Measurements from ENCODE around the gene KNSTRN. TPM values are rescaled to one million over a fixed set of nuclear protein-coding genes. Genes with fewer than 3 reads are reported as not detected.
A peak's percentile ranks its signal among the peaks of the same experiment; 100 is the strongest.

Gene KNSTRN
- total and polyA plus RNA-seq, 2 of the 13 experiments (the other 11 are each of a cell fraction or from before 2014, with no cell fraction given) = 20.3 to 62.3 TPM

- TF ChIP-seq ZXDC (CRISPR knock-in tag; IDR thresholded peaks at IDR 0.05) (peak; percentile 70; the same call in 1 of the 2 replicates), ZNF83 (CRISPR knock-in tag; IDR thresholded peaks at IDR 0.05; ENCODE audit: borderline replicate concordance) (peak; percentile 84), REPIN1 (CRISPR knock-in tag; IDR thresholded peaks at IDR 0.05; ENCODE audit: borderline replicate concordance, low read depth) (peak; percentile 79; the same call in 1 of the 2 replicates), TAF1 (CRISPR knock-in tag; IDR thresholded peaks at IDR 0.05) (peak; percentile 34; the same call in 1 of the 2 replicates), ZNF343 (CRISPR knock-in tag; IDR thresholded peaks at IDR 0.05) (peak; percentile 70; the same call in 1 of the 2 replicates), HOXA3 (CRISPR knock-in tag; IDR thresholded peaks at IDR 0.05) (peak; percentile 87), ZNF431 (CRISPR knock-in tag; IDR thresholded peaks at IDR 0.05; ENCODE audit: borderline replicate concordance, low read depth) (peak; percentile 64; the same call in 1 of the 2 replicates), FOSL1 (CRISPR knock-in tag; IDR thresholded peaks at IDR 0.05; ENCODE audit: borderline replicate concordance) (peak; percentile 67), ZNF629 (CRISPR knock-in tag; conservative IDR thresholded peaks at IDR 0.05) (peak; percentile 51; the same call in 1 of the 2 replicates), RFX3 (CRISPR knock-in tag; IDR thresholded peaks at IDR 0.05) (no peak), ZNF772 (CRISPR knock-in tag; IDR thresholded peaks at IDR 0.05) (peak; percentile 93), ZNF382 (CRISPR knock-in tag; IDR thresholded peaks at IDR 0.05; ENCODE audit: borderline replicate concordance) (no peak), PAXIP1 (CRISPR knock-in tag; conservative IDR thresholded peaks at IDR 0.05) (no peak), ZNF143 (CRISPR knock-in tag; IDR thresholded peaks at IDR 0.05) (peak; percentile 42; the same call in 1 of the 2 replicates), NFKBIZ (CRISPR knock-in tag; IDR thresholded peaks at IDR 0.05) (peak; percentile 89; the same call in 1 of the 2 replicates), FOXO1 (CRISPR knock-in tag; IDR thresholded peaks at IDR 0.05) (peak; percentile 55; the same call in 1 of the 2 replicates), ZNF335 (CRISPR knock-in tag; IDR thresholded peaks at IDR 0.05) (peak; percentile 70; the same call in 1 of the 2 replicates), FOSL2 (CRISPR knock-in tag; IDR thresholded peaks at IDR 0.05) (peak; percentile 44), E2F1 (CRISPR knock-in tag; IDR thresholded peaks at IDR 0.05) (peak; percentile 85), SRF (IDR thresholded peaks at IDR 0.05; ENCODE audit: low read depth, low read length) (0 out of 2 replicates have a peak, but pooled peaks have one; percentile 15), CCDC6 (CRISPR knock-in tag; IDR thresholded peaks at IDR 0.05) (peak; percentile 93; the same call in 1 of the 2 replicates), ZBTB20 (CRISPR knock-in tag; IDR thresholded peaks at IDR 0.05; ENCODE audit: borderline replicate concordance, low read depth) (peak; percentile 35; the same call in 1 of the 2 replicates), GATAD2A (CRISPR knock-in tag; IDR thresholded peaks at IDR 0.05) (peak; percentile 34; the same call in 1 of the 2 replicates)
These were observed 14.6 kb upstream of the KNSTRN start (continued) for GRCh38 chr15:40367686-40368611.
